WTC11 (cell line): Measurements from ENCODE around the gene NINJ2. TPM values are rescaled to one million over a fixed set of nuclear protein-coding genes. Genes with fewer than 3 reads are reported as not detected.
A peak's percentile ranks its signal among the peaks of the same experiment; 100 is the strongest.

Source experiments
- ATAC-seq: fragments of 200-7000 bp; cut with Tn5 transposase; 2 replicates; pipeline ENCODE4 v1.10.0; 2021; ENCODE audit warnings: mild to moderate bottlenecking, moderate library complexity
- Bru-seq: library from RNA; stranded (reverse); fragments of 400-500 nt; gene quantifications from one replicate; lab custom pipeline; 2021; lab: Mats Ljungman, UMichigan
- CTCF ChIA-PET: fragments of 300-600 bp; sonication (Branson Sonifier 250); formaldehyde crosslinking; loops from one replicate; lab custom pipeline; 2021; ENCODE audit warnings: antibody characterized with exemption; lab: Charles Lee
- POLR2A ChIA-PET: fragments of 350-600 bp; sonication (Branson Sonifier 250); formaldehyde crosslinking; loops from one replicate; lab custom pipeline; 2021; ENCODE audit warnings: antibody characterized with exemption; lab: Charles Lee
- DNase-seq: peaks from one replicate; pipeline ENCODE4 v3.0.0; 2021; ENCODE audit warnings: low spot score
- H3K27ac Mint-ChIP-seq: 2 replicates; pipeline ENCODE4 v1.8.0; 2021; ENCODE audit warnings: mixed read lengths
- H3K27me3 Mint-ChIP-seq: 2 replicates; pipeline ENCODE4 v1.8.0; 2021; ENCODE audit warnings: low read depth, mild to moderate bottlenecking, moderate library complexity, mixed read lengths
- H3K36me3 Mint-ChIP-seq: 2 replicates; pipeline ENCODE4 v1.8.0; 2021; ENCODE audit warnings: mixed read lengths
- H3K4me1 Mint-ChIP-seq: 2 replicates; pipeline ENCODE4 v1.8.0; 2022; ENCODE audit warnings: mixed read lengths
- H3K4me3 Mint-ChIP-seq: 2 replicates; pipeline ENCODE4 v1.8.0; 2021; ENCODE audit warnings: mild to moderate bottlenecking, moderate library complexity, mixed read lengths
- H3K9me3 Mint-ChIP-seq: 2 replicates; pipeline ENCODE4 v1.8.0; 2021; ENCODE audit warnings: mixed read lengths
- ATF1 ChIP-seq: sonication (generic); formaldehyde crosslinking; IDR thresholded peaks from 2 replicates; pipeline ENCODE4 v1.8.1; 2023; ENCODE audit warnings: mild to moderate bottlenecking, moderate library complexity, missing genetic modification reagents
- ELF4 ChIP-seq: sonication (generic); formaldehyde crosslinking; IDR thresholded peaks from 2 replicates; pipeline ENCODE4 v1.8.1; 2022; ENCODE audit warnings: low read depth, mild to moderate bottlenecking, moderate library complexity, missing genetic modification reagents
- ETV6 ChIP-seq: sonication (generic); formaldehyde crosslinking; IDR thresholded peaks from 2 replicates; pipeline ENCODE4 v1.8.1; 2022; ENCODE audit warnings: mild to moderate bottlenecking, missing genetic modification reagents
- FOXJ3 ChIP-seq: sonication (generic); formaldehyde crosslinking; IDR thresholded peaks from 2 replicates; pipeline ENCODE4 v1.9.0; 2021; ENCODE audit warnings: missing genetic modification reagents, mild to moderate bottlenecking, borderline replicate concordance
- FOXK1 ChIP-seq: sonication (generic); formaldehyde crosslinking; IDR thresholded peaks from 2 replicates; pipeline ENCODE4 v1.8.0; 2022; ENCODE audit warnings: mild to moderate bottlenecking, moderate library complexity, missing genetic modification reagents
- JAZF1 ChIP-seq: fragments of 250-450 bp; sonication (Bioruptor Pico); IDR thresholded peaks from 2 replicates; pipeline ENCODE4 v1.9.0; 2021; ENCODE audit warnings: moderate library complexity, mild to moderate bottlenecking, inconsistent platforms
- MXD4 ChIP-seq: fragments of 250-450 bp; sonication (Bioruptor Pico); IDR thresholded peaks from 2 replicates; pipeline ENCODE4 v1.8.0; 2021; ENCODE audit warnings: mild to moderate bottlenecking, moderate library complexity, borderline replicate concordance
- MYBL2 ChIP-seq: sonication (generic); formaldehyde crosslinking; IDR thresholded peaks from 2 replicates; pipeline ENCODE4 v1.8.1; 2023; ENCODE audit warnings: mild to moderate bottlenecking, moderate library complexity, missing genetic modification reagents
- NFE2L1 ChIP-seq: sonication (generic); formaldehyde crosslinking; IDR thresholded peaks from 2 replicates; pipeline ENCODE4 v1.8.1; 2023; ENCODE audit warnings: missing genetic modification reagents
- NFYB ChIP-seq: sonication (generic); formaldehyde crosslinking; conservative IDR thresholded peaks from 2 replicates; pipeline ENCODE4 v1.8.0; 2022; ENCODE audit warnings: low read depth, missing genetic modification reagents
- NR1H2 ChIP-seq: sonication (generic); formaldehyde crosslinking; IDR thresholded peaks from 2 replicates; pipeline ENCODE4 v1.9.0; 2021; ENCODE audit warnings: mild to moderate bottlenecking, moderate library complexity, missing genetic modification reagents
- OVOL2 ChIP-seq: fragments of 250-450 bp; sonication (Bioruptor Pico); IDR thresholded peaks from 2 replicates; pipeline ENCODE4 v1.9.0; 2021; ENCODE audit warnings: mild to moderate bottlenecking, borderline replicate concordance
- PRRX2 ChIP-seq: fragments of 250-450 bp; sonication (Bioruptor Pico); IDR thresholded peaks from 2 replicates; pipeline ENCODE4 v1.8.0; 2021; ENCODE audit warnings: mild to moderate bottlenecking
- SMAD3 ChIP-seq: sonication (generic); formaldehyde crosslinking; IDR thresholded peaks from 2 replicates; pipeline ENCODE4 v1.8.0; 2022; ENCODE audit warnings: missing genetic modification reagents, mild to moderate bottlenecking, borderline replicate concordance
- SOX15 ChIP-seq: fragments of 250-450 bp; sonication (Bioruptor Pico); IDR thresholded peaks from 2 replicates; pipeline ENCODE4 v1.9.0; 2021; ENCODE audit warnings: mild to moderate bottlenecking
- ZBTB43 ChIP-seq: sonication (generic); formaldehyde crosslinking; IDR thresholded peaks from 2 replicates; pipeline ENCODE4 v1.8.1; 2023; ENCODE audit warnings: mild to moderate bottlenecking, missing genetic modification reagents
- ZNF232 ChIP-seq: sonication (generic); formaldehyde crosslinking; IDR thresholded peaks from 2 replicates; pipeline ENCODE4 v1.8.0; 2022; ENCODE audit warnings: mild to moderate bottlenecking, missing genetic modification reagents
- ZNF512 ChIP-seq: sonication (generic); formaldehyde crosslinking; IDR thresholded peaks from 2 replicates; pipeline ENCODE4 v1.8.1; 2022; ENCODE audit warnings: missing genetic modification reagents, borderline replicate concordance
- ZNF532 ChIP-seq: fragments of 250-450 bp; sonication (Bioruptor Pico); IDR thresholded peaks from 2 replicates; pipeline ENCODE4 v1.9.0; 2021; ENCODE audit warnings: mild to moderate bottlenecking, borderline replicate concordance
- ZNF671 ChIP-seq: fragments of 250-450 bp; sonication (Bioruptor Pico); IDR thresholded peaks from 2 replicates; pipeline ENCODE4 v1.8.0; 2021; ENCODE audit warnings: mild to moderate bottlenecking
- long read RNA-seq, 3 experiments: library from RNA in 1 of 3; library from capped mRNA in 1 of 3; library from polyadenylated mRNA in 1 of 3; unstranded in 2 of 3; stranded (forward) in 1 of 3; transcript quantifications; one replicate each; pipeline ENCODE4 v2.0.0, GENCODE V29; 2021
- total RNA-seq: library from RNA; stranded (reverse); gene quantifications from 3 replicates; pipeline ENCODE4 v1.2.3, GENCODE V29; 2021
- TF ChIP-seq, protein P1 (sequence below): sonication (generic); formaldehyde crosslinking; conservative IDR thresholded peaks from 2 replicates; pipeline ENCODE4 v1.8.1; 2022; ENCODE audit warnings: mild to moderate bottlenecking, missing genetic modification reagents

Gene NINJ2
- total RNA-seq = 0.41 to 0.73 TPM (median 0.42 TPM) in 3 replicates
- percentile 14 among the genes with signal in this experiment for Bru-seq, nascent RNA
- long read RNA-seq, experiment 1 = 0 reads
- long read RNA-seq, experiment 2 = 0 reads
- long read RNA-seq, experiment 3, partial matches to known transcripts = 0 of 3 reads
- long read RNA-seq, experiment 3, other reads (novel, unspliced or antisense) = 0 of 3 reads

GRCh38 chr12:663293-663871 is at the start of gene NINJ2:
NINJ2 (minus strand) TSS chr12:663445; CDS start chr12:663360, 85 bp downstream.
- peaks cover 23% of the 10 kb centered on the region for H3K4me1 Mint-ChIP-seq
- no peak; the same call in 1 of the 2 replicates for ATAC-seq
- DNase-seq = no peak
- H3K27ac Mint-ChIP-seq = no peak within 1 kb of the TSS
- ChIA-PET POLR2A (no interaction called here), CTCF (interaction anchor here (1.1 to 2.3 kb wide), 2 partner anchors 87 to 88 kb away, joined by 3 to 10 read pairs; partner anchors contain the start of gene WNK1)
- no peak within 1 kb of the TSS for H3K4me3 Mint-ChIP-seq
- no peaks in the 10 kb centered on the region for H3K36me3 Mint-ChIP-seq
- no peaks in the 10 kb centered on the region for H3K27me3 Mint-ChIP-seq
- H3K9me3 Mint-ChIP-seq = no peaks in the 10 kb centered on the region
- TF ChIP-seq FOXK1 = no peak
- no peak for TF ChIP-seq JAZF1 (CRISPR knock-in tag)

- DNase-seq (no peak), ATAC-seq (no peak)
- TF ChIP-seq ZNF532 (CRISPR knock-in tag) (no peak), FOXK1 (no peak), ZNF512 (CRISPR knock-in tag) (no peak), JAZF1 (CRISPR knock-in tag) (no peak), SOX15 (no peak)
- Mint-ChIP-seq H3K27me3 (no peaks in the 10 kb centered on the region), H3K4me1 (peaks cover 20% of the 10 kb centered on the region), H3K36me3 (no peaks in the 10 kb centered on the region), H3K27ac (no peak overlapping the region), H3K9me3 (peaks cover 6% of the 10 kb centered on the region), H3K4me3 (no peak overlapping the region)
- POLR2A ChIA-PET = interaction anchor here (1.0 kb wide), 1 partner anchor 19 kb away, joined by 5 read pairs; no protein-coding TSS in a partner anchor
- CTCF ChIA-PET = interaction anchor here (2.3 kb wide), 1 partner anchor 39 kb away, joined by 11 read pairs; no protein-coding TSS in a partner anchor
Measured at GRCh38 chr12:712172-712863, 49.1 kb upstream of the NINJ2 start.

GRCh38 chr12:709455-710020 is 46.3 kb upstream of the NINJ2 start:
- DNase-seq (no peak), ATAC-seq (no peak)
- ChIA-PET CTCF (interaction anchor here (0.6 to 0.7 kb wide), 3 partner anchors 10 to 963 kb away, joined by 4 read pairs; partner anchors contain the start of gene RAD52), POLR2A (no interaction called here)
- no peak overlapping the region; the same call in 1 of the 2 replicates for H3K27ac Mint-ChIP-seq
- no peaks in the 10 kb centered on the region for H3K36me3 Mint-ChIP-seq
- peaks cover 15% of the 10 kb centered on the region for H3K4me1 Mint-ChIP-seq
- H3K9me3 Mint-ChIP-seq = peaks cover 6% of the 10 kb centered on the region
- H3K27me3 Mint-ChIP-seq = no peaks in the 10 kb centered on the region
- H3K4me3 Mint-ChIP-seq = no peak overlapping the region
- TF ChIP-seq PRRX2 (CRISPR knock-in tag) (no peak), SMAD3 (no peak), OVOL2 (CRISPR knock-in tag) (no peak), MXD4 (no peak), NFE2L1 (no peak), ZBTB43 (CRISPR knock-in tag) (no peak), FOXJ3 (CRISPR knock-in tag) (no peak), ZNF671 (CRISPR knock-in tag) (no peak), ATF1 (no peak), ETV6 (CRISPR knock-in tag) (no peak), ELF4 (no peak), NFYB (CRISPR knock-in tag) (no peak), NR1H2 (CRISPR knock-in tag) (no peak), ZNF232 (CRISPR knock-in tag) (no peak), MYBL2 (CRISPR knock-in tag) (no peak)
- TF ChIP-seq, protein P1, sequence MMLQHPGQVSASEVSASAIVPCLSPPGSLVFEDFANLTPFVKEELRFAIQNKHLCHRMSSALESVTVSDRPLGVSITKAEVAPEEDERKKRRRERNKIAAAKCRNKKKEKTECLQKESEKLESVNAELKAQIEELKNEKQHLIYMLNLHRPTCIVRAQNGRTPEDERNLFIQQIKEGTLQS (CRISPR knock-in tag) = no peak
